Cardiac ventricle fibroblast (primary cell): ENCODE results near the gene ARID1A. TPM values are rescaled to one million over a fixed set of nuclear protein-coding genes. Genes with fewer than 3 reads are reported as not detected.

ENCODE experiments used
- total RNA-seq: library from RNA; depleted of rRNA; stranded (reverse); fragments of >200 nt; gene quantifications from 2 replicates; pipeline ENCODE4 v1.2.3, GENCODE V29; 2015

Gene ARID1A
- 20.8 and 32.6 TPM in 2 replicates for total RNA-seq

DNA sequence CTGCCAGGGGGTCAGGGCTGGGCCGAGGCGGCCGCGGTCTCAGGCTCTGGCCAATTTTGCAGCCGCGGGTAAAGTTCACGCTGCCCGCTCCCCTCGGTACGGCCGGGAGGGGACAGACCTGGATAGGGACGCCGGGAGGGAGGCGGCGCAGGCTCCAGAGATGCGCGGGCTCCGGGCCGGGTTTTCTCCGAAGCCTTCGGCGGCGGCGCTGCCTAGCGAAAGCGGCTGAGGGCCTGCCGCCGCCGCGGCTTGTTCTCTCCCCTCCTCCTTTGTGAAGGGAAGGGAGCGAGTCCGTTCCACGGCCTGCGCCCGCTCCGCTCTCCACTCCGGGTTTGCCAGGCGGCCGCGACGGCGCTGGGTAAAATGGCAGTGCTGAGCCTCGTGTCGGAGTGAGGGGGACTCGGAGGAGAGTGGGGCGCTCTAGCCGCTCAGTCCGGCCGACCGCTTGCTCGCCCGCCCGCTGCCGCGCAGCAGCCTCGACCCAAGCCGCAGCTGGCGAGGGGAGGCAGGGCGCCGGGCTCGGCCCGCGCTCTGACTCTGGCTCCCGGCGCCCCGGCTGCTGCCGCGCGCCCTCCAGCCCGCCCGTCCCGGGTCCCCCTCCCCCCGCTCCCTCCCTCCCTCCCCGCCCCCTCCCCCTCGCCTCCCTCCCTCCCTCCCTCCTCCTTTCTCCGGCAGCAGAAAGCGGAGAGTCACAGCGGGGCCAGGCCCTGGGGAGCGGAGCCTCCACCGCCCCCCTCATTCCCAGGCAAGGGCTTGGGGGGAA lies at the start of gene ARID1A:
Gene ARID1A (plus strand): TSS at position 660 of the 763 bp plus-strand sequence. CDS start 389 bp downstream, outside the sequence.

DNA sequence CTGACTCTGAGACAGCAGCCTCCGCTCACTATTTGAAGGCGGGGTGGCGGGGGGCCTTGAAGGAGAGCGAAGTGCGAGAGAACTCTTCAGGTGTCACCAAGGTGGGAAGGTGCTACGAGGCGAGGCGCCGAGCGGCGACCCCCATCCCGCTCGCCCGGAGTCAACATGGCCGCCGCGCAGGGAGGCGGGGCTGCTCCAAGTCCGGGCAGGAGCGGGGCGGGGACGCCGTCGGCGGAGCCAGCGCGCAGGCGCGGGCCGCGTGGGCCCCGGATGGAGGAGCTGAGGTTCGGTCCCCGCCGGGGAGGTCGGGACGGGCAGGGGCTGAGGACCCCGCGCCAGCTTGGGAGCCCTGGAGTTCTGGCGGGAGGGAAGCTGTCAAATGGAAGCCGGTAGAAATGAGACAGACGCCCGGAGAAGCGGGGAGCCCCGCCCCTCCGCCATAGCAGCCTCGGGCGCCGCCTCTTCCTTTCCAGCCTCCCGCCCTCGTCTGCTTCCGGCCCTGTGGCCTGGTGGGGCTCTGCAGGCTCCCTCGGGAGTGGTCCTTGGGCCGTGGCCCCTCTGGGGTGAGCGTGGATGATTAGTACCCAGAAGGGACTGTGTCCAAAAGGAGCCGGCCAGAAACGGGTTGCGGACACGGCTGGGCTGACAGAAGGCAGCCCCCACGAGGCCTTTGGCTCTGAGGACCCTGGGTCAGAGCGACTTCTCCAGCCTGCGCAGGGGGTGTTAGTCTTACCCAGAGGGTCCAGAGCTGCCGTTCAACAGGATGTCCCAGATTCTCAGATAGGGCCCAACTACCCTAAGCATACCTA lies 92.1 kb downstream of the ARID1A start, which contains the start of gene PIGV:
Gene PIGV (plus strand): TSS at position 245 of the 809 bp plus-strand sequence. CDS start 2,866 bp downstream, outside the sequence.

DNA sequence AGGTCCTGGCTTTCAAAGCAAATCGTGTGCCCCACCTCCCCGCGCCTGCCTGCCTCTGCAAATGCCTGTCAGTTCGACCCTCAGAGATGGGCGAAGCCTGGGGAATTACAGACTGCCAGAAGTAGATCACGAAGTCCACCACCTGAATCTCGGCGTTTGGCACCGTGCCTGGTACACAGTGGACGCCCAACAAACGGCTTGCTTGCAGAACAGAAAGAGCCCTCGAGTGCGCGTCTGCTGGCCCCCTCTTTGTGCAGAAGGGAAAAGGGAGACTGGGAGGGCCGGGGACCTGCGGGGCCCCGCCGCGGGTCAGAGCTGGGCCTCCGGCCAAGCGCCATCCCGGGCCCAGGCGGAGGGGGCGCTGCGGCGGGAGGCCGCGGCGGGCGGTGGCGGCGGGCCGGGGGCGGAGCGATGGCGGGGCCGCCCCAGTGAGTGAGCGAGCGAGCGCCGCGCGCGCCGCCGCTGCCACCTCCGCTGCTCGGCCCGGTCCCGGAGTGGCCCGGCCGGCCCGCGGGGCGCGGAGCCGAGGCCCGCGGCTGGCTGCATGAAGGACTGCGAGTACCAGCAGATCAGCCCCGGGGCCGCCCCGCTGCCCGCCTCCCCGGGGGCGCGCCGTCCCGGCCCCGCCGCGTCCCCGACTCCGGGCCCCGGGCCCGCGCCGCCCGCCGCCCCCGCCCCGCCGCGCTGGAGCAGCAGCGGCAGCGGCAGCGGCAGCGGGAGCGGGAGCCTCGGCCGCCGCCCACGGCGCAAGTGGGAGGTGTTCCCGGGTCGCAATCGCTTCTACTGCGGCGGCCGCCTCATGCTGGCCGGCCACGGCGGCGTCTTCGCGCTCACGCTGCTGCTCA lies 130.7 kb downstream of the ARID1A start, which contains the start of gene ZDHHC18:
Gene ZDHHC18 (plus strand): TSS at position 428 of the 845 bp plus-strand sequence. CDS start 117 bp downstream, at position 545.

Other genes starting within 250 kb of the ARID1A start
- 178 and 185 TPM in 2 replicates for gene HMGN2, start 223.6 kb upstream of the ARID1A start, total RNA-seq
- gene RPS6KA1, start 166.3 kb upstream of the ARID1A start, total RNA-seq: 2.2 and 2.6 TPM in 2 replicates
- gene PIGV, start 91.9 kb downstream of the ARID1A start, total RNA-seq: 13.8 and 15.5 TPM in 2 replicates
- gene ZDHHC18, start 130.7 kb downstream of the ARID1A start, total RNA-seq: 4.1 and 10.5 TPM in 2 replicates
- gene SFN, start 167.1 kb downstream of the ARID1A start, total RNA-seq: not detected in 2 replicates
- gene GPN2, start 194.3 kb downstream of the ARID1A start, total RNA-seq: 8.9 and 9.5 TPM in 2 replicates
- gene GPATCH3, start 204.5 kb downstream of the ARID1A start, total RNA-seq: 8.4 and 9.1 TPM in 2 replicates
- 0.20 TPM in 1 of 2 replicates, not detected in the other for gene NR0B2, start 218.0 kb downstream of the ARID1A start, total RNA-seq
- gene NUDC, start 225.7 kb downstream of the ARID1A start, total RNA-seq: 48.2 and 50.8 TPM in 2 replicates